Neural cell (in vitro differentiated cells): Measurements from ENCODE around the gene C4A.
"Not testable (repeated sequence)": the region's sequence is repeated elsewhere in the genome, so short reads cannot be mapped to it uniquely, and the experiment has no call there.

Experiments
- CTCF ChIP-seq: fragments of 450-650 bp; IDR thresholded peaks from 2 replicates; pipeline ENCODE4 v1.5.1; 2014; ENCODE audit warnings: antibody characterized with exemption, mild to moderate bottlenecking, moderate library complexity; ENCODE audit not compliant: poor library complexity, severe bottlenecking
- EP300 ChIP-seq: fragments of 450-650 bp; conservative IDR thresholded peaks from 2 replicates; pipeline ENCODE4 v1.6.1; 2014; ENCODE audit warnings: antibody characterized with exemption, mild to moderate bottlenecking, moderate library complexity; ENCODE audit not compliant: poor library complexity, severe bottlenecking
- MXI1 ChIP-seq: fragments of 450-650 bp; conservative IDR thresholded peaks from 2 replicates; pipeline ENCODE4 v1.6.1; 2014; ENCODE audit warnings: antibody characterized with exemption, mild to moderate bottlenecking; ENCODE audit not compliant: poor library complexity, severe bottlenecking
- POLR2AphosphoS5 ChIP-seq: IDR thresholded peaks from 2 replicates; pipeline ENCODE4 v1.6.1; 2012
- TAF1 ChIP-seq: IDR thresholded peaks from 2 replicates; pipeline ENCODE4 v1.6.1; 2012; ENCODE audit warnings: low read depth

- not testable (repeated sequence) for TF ChIP-seq CTCF, EP300, POLR2AphosphoS5, TAF1, MXI1
These were observed 859 bp upstream of the C4A start for GRCh38 chr6:31980998-31981397.
